GM21381 (cell line): ENCODE measurements around the gene RHBG.

Source experiments
- ATAC-seq: cut with Tn5 transposase; IDR thresholded peaks from one replicate; pipeline ENCODE4 v1.9.1; 2021; ENCODE audit warnings: mild to moderate bottlenecking, moderate library complexity; ENCODE audit not compliant: unreplicated experiment

Gene RHBG

DNA sequence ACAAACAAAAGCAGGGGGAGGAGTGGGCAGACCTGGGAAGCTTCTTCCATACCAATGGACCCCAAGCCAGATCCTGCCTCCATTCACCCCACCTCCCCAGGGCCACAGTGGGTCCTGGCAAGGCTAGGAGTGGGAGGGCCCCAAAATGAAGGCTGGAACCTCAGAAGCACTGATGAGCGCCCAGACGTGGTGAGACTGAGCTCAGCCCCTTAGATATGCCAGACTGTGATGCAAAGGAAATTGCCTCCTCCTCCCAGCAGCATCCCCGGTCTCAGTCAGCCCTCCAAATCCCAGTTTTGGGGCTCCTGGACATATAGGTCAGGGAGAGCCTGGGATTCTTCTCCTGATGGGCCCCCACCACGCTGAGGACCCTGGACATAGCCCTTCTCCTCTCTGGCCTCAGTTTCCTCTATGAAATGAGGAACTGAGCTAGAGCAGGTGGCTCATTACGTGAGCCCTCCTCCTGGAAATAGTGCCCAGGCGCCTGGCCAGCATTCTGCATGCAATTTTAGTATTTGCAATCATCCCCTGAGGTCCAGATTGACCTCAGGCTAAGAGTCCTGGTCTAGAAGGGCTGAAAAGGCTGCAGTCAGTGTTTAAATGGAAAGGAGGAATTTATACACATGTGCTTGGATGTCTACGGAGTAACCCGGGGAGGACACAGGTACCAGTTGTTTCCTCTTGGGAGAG, 33.5 kb downstream of the RHBG start:
- ATAC-seq: no peak

DNA sequence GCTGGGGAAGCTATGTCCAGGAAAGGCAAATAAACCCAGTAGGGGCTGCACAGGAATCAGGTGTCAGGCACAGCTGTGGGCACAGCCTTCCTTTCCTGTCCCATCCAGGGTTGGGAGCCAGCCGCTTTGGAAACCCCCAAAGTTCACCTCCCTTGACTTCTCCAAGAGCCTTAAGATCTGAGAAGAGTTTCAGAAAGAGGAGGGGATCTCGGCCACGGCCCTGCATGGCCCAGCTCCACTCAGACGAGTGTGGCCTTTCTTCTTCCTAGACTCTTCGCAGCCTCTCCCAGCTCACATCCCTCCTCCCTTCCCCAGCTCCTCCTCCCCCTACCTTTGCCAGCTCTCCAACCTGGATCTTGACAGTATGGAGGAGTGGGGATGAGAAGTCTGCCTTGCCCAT, 36.7 kb downstream of the RHBG start:
- no peak for ATAC-seq

DNA sequence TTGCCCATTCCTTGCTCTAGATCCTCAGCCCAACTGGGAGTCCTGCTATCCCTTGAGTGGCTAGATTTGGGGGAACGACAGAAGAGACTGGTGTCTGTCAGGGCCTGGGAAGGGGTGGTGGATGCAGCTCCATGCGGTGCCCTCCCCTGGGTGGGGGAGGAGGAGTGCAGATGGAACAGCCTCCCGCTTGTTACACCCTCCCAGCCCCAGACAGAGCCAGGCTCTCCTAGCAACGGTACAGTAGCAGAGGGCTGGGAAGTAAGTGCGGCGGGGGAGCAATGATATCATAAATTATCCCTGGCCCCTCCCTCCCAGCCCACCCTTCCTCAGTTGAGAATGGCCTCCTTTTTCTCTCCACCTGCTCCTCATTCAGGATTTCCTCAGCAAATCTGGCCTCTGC, 37.2 kb downstream of the RHBG start:
- no peak for ATAC-seq

DNA sequence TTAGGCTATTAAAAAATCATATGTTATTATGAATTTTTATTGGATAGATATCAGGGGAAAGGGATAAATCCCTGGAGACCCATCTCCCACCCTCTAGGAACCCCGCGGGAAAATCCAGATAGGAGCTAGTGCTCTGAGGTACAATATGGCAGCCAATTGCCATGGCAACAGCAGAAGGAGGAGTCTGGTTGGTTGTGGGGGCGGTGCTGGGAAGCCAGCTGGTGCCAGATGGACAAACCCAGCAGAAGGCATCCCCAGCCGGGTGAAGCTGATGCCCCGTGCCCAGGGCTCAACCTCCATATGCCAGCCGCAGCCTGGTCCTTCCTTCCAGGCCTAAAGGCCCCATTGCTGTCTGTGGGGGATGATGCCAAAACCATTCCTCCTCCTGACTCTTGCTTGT, 38.3 kb downstream of the RHBG start:
- ATAC-seq: no peak

DNA sequence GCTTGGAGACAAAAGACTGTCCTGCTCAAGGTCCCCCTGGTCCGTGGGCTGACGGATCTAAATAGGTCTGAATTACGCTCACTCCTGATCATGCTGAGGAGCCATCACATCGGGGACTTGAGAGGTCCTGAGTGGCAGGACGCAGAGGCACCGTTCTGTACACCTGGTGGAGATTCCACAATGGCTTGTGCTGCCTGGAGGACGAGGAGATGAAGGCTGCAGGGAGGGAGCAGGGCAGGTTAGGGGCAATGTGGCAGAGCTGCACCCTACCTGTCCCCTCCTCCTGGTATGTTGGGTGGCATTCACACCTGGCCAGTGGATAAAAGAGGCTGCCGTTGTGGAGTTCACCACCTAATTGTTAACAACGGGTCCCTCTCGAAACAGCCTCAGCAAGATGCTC, 38.7 kb downstream of the RHBG start:
- no peak for ATAC-seq

DNA sequence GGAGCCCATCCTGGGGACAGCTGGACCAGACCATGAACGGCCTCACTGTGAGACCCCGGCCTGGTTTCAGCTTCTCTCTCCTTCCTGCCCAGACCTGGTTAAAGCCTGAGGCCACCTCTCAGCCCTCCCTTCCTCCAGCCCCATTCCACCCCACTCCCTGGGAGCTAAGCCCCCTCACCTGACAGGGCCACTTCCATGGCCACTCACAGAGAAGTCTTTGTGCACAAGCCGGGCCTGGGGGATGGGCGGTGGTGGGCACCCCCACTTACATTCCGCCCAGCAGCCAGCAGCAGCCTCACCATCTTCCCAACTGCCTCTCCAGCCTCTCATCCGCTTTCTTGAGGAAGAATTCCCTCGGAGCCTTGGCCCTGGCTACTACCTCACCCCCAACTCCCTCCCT, 40.4 kb downstream of the RHBG start:
- no peak for ATAC-seq

DNA sequence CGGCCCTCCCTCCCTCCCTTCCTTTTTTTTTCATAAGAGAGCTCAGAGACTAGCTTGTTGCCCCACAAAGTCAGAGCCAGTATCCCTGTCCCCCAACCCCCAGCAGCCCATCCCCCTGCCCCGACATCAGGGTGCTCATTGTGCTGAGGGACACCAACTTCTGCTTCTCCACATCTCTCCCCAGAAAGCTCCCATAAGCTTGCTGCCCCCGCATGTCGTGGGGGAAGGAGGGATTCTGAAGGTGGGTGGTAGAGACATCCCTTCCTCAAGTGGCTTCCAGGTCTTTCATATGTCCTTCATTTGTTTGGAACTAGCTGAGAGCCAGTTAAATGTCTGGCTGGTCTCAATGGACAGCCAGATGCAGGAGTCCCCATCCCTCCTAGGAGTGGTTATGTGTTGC, 41.2 kb downstream of the RHBG start:
- no peak for ATAC-seq

DNA sequence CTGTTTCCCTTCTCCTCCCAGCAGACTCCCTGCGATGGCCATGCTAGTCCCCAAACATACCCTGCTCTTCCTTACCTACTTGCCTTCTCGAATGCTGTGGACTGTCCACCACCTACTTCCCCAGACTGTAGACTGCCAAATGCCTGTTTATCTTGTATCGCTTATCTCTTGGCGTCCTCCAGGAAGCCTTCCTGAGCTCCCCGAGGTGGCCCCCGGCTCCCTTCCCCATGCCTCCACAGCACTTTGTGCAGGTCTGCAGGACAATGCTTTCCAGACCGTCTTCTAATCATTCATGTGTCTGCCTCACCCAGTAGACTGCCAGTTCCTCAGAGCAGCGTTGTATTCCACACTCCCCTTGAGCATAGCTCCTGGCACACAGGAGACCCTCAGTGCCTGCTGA, 41.7 kb downstream of the RHBG start:
- ATAC-seq: no peak

DNA sequence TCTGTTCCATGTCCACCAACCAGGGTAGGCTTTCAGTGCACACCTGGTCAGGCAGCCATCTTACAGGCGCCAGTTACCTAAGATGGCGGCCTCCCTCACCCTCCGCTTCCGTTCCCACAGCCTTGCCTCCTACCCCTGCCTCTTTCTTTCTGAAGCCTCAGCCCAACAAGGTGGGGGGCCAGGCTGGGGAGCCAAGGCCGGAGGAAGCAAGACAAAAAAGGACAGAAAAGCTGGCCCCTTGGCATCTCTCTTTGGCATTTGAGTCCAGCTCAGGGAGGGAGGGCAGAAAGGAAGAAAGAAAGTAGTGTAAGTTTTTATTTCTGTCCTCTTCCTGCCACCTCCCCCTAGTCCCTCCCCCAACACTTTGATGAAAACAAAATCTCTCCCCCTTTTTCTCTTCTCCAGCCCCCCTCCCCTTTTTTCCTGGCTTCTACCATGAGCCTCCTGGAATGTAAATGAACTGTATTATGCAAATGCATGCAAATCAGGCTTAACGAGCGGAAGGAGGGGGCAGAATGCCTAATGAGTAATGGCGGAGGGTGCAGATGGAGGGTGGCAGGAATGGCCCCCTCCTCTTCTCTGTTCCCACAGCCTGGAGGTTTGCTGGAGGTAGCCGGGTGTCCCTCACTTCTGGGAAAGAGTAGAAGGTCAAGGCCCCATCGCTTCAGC, 43.8 kb downstream of the RHBG start:
- ATAC-seq: no peak

DNA sequence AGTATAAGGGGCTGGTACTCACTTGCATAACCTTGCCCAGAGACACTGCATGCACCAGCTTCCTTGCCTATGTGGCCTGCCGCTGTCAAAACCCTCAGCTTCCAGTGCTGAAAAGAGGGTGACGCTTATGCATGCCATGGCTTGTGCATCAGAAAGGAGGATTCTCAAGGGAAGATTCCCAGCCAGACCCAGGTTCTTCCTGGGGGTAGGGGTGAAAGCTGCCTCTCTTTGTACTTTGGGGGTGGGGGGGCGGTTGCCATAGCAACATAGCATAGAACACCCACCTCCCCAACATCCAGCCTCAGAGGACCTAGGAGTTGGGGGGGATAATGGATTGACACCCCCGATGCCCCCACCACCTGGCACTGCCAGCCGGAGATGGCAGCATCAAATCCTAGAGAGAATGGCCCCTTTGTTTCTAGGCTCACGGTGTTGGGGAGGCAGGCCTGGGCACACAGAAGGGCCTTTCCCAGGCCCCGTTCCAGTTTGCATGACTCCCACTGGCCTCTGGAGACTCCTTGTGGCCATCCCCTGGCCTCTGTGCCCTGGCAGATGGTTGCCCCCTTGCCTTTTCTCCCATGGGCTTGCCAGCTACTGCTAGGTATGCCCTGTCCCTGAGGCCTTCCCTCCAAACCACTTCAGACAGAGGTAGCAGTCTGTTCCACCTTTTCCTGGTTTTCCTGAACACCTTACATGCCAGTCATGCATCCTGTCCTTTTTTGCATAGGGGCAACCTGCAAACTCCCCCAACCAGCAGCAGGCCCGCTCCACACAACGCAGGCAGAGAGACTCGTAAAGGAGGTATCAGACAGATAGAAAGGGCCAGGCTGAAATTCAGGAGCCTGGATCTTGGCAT, 44.6 kb downstream of the RHBG start:
- no peak for ATAC-seq

DNA sequence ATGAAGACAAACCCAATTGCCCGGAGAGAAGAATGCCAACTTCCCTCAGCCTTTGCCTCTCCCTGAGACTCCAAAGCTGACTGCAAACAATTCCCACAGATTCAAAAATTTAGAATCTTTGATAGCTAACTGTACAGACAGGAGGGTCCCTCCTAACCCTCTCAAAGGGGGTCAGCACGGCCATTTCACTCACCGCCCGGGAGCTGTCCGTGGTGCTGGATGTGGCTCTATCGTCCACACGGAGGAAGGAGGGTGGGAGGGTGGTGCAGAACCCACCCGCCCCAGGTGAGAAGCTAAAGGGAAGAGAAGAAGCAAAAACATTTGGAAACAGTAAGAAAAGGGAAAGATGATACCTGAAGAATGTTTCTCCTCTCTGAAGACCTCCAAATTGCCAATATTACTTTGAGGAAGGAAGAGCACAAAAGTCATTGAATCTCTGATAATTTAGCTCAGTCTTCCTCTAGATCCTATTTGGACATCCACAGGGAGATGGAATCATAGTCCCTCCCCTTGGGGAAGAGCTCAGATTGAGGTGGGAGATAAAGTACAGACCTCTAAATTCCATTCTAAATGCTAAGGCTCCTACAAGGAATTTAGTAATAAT, 45.6 kb downstream of the RHBG start:
- ATAC-seq: no peak

DNA sequence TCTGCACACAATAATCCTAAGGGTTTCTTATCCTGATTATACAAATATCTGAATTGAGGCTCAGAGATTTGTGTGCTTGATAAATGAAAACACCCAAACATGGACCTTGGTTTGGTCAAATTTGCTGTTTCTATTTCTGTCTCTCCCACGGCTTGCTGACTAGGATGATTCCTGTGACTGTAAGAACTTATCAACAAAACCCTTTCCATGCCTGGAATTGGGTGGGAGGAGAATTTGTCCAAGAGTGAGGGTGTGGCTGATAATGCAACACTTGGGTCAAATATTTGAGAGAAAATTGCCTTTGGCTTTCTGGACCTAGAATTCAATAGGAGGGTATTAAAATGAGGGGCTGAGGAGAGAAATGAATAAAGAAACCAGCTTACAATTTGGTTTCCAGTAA, 48.0 kb downstream of the RHBG start:
- ATAC-seq: no peak

DNA sequence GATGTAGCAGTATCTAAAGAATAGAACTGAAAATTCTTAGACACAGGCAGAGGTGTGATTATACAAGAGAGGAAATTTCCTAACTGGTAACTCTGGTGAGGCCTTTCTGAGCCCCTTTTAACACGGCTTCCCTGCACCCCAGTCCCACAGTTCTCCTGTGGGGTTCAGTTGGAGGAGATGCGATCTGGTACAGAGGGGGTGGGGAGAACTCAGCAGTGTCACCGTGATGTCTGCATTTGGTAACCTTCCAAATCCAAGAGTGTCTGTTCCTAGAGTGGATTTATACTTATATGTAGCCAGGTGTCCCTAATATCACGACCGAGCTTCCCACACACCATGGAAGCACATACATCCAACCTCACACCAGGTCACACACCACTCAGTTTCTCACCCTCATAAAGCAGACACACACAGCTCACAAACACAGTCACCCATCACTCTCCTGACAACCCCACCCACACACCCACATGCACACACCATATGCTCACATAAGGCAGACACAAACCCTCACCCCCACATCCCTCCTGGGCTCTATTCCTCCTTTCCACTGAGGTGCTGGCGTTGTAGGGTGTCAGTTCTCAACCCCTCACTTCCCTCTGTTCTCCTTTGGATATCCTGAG, 48.5 kb downstream of the RHBG start:
- no peak for ATAC-seq

DNA sequence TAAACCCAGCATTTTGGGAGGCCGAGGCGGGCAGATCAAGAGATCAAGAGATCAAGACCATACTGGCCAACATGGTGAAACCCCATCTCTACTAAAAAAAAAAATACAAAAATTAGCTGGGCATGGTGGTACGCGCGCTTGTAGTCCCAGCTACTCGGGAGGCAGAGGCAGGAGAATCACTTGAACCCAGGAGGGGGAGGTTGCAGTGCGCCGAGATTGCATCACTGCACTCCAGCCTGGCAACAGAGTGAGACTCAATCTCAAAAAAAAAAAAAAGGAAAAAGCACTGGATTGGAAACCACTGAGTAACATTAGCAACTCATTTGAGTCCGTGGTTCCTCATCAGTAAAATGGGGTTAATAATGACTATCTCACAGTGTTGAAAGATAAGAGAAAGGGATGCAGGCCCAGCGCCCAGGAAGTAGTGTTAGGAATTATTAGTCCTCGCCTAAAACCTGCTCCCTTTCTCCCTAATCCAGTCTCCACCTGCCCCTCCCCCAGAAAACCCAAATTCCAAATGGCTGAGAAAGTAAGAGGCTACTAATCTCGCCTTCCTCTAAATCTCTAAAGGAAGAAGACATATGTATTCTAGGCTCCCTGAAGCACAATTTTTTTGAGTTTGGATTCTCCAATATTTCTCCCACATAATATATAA, 49.5 kb downstream of the RHBG start:
- ATAC-seq: no peak

DNA sequence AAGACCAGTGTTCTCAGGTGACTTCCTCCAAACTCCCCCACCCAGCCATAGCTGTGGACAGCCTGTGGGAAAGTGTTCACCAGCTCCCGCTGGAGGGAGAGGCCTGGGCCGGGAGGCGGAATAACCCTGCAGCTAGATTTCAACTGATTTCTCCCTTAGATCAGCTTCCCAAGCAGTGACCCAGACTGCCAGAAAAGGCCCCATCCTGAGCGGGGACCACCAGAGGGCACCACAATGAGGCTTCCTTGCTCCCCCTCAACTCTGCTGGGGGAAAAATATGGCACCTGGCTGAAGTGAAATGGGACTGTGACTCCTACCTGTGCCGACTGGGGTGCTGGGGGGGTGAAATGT, 50.8 kb downstream of the RHBG start:
- ATAC-seq: no peak

DNA sequence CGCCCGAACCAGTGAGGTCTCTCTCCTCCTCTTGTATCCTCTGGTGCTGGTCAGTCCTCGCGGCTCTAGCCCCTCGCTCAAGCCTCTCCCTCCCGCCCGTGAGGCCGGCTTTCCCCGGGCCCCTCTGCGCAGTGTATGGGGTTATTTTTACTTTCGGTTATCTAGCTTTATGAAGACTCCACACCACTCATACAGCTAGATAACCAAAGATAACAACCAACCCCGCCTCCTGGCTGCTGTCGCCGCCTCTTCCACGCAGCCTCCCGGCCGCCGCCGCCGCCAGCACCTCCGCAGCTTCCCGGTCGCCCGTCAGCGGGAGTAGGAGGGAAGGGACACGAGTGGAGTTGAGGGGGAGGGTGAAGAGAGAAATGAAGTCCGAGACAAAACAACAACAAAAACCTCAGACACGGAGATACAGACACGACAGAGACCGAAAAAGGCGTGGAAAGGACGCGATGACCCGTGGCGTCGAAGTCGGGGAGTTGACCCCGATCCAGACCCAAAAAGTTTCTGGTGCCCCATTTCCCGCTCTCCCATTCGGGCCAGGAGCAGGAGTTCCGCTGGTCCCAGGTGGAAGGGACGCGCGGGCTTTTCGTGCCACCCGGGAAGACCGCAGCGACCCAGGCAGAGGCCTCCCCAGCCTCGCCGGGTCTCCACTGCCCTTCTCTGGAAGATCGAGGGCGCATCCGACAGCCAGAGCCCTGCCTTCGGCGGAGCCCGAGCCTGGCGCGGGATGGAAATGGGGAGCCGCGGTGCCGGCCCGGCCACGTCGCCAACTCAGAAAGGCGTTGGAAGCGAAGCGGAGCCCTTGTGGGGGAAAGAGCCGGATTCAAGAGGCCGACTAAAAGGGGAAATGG, 51.4 kb downstream of the RHBG start:
- peak; percentile 8 for ATAC-seq

DNA sequence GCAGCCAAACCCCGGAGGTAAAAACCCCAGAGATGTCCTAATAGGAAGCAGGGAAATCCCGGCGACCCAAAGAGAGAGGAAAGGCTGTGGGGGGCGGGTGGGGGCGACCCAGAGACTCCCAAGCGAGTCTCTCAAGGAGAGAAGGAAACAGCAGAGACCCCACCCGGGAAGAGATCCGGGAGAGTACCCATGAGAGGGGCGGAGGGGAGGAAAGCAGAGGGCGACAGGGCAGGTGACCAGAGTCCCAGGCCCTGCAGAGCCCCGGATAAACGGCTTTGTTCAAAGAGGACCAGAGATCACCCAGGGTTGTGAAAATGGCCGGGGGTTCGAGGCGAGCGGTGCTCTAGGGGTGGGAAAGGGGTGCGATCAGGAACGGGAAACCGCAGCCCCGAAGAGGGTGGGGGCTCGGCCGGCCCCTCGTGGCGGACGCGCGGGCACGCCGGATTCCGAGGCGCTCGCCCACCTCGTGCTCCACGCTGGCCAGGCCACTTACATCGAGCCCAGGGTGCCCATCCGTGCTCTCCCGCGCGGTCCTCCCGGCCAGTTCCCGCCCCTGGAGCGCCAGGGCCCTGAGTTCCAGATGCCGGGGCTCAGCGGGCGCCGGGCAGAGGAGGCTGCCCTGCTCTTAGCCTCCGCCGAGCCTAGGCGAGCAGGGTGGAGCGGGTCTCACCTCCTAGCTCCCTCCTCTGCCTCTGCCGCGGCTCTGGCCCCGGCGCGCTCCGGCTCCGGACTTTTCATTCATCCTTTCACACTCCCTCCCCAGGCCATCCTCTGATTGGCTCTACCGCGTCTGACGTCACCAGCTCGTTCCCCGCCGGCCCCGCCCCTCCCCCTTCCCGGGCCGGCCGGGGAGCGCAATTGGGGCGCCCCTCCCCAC, 52.3 kb downstream of the RHBG start:
- peak; percentile 70 for ATAC-seq

DNA sequence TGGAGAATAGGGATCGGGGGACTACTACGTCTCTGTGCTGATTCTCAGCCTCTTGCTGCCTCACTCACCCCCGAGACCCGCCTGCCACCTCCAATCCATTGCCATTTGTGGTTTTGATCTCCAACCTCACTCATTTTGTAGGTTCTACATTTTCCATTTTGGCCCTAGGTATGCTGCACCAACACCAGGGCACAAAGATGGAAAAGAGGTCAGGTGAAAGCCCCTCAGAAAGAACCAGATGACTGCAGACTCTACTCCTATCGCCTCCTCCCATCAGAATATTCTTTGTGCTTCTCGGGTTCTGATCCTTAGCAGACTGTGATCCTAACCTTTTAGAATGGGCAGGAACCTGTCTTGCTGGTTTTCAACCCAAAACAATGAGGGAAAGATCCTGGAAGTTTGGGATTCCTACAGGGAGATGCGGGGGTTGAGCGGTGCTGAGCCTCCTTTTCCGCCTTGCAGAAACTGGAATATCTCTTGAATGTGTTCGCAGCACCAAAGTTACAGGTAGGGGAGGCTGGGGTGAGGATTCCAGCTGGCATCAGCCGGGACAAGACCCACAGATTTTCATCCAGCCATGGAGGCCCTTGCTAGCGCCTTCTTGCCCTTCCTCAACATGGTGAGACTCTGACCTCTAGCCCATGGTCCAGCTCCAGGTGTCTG, 53.1 kb downstream of the RHBG start:
- no peak for ATAC-seq
